IMR-90 (cell line): ENCODE data around the gene ELOB. TPM values are rescaled to one million over a fixed set of nuclear protein-coding genes. Genes with fewer than 3 reads are reported as not detected.

Experiments used
- ATAC-seq: fragments of 200-7000 bp; cut with Tn5 transposase; 2 replicates; pipeline ENCODE4 v1.9.1; 2020; ENCODE audit warnings: low read depth, mild to moderate bottlenecking, moderate library complexity
- BruUV-seq: library from RNA; stranded (reverse); fragments of 400-500 nt; replicated peaks from 2 replicates; lab custom pipeline; 2021; lab: Mats Ljungman, UMichigan
- CTCF ChIA-PET: fragments of 300-600 bp; formaldehyde crosslinking; extraction: SDS; loops from one replicate; lab custom pipeline; 2021; ENCODE audit warnings: antibody characterized with exemption; lab: Yijun Ruan, JAX
- POLR2A ChIA-PET: fragments of 300-600 bp; sonication (Branson Sonifier 250); formaldehyde crosslinking; loops from one replicate; lab custom pipeline; 2022; ENCODE audit warnings: antibody characterized with exemption; ENCODE audit not compliant: unreplicated experiment; lab: Charles Lee
- DNase-seq: peaks from one replicate; pipeline ENCODE4 v3.0.0; 2013
- H2AFZ ChIP-seq: replicated peaks from 2 replicates; pipeline ENCODE3; 2013; ENCODE audit warnings: low read length, mild to moderate bottlenecking; ENCODE audit not compliant: poor library complexity
- H2AK5ac ChIP-seq: 2 replicates; pipeline ENCODE4 v1.6.1; 2013; ENCODE audit warnings: low read depth, low read length, inconsistent platforms
- H2AK9ac ChIP-seq: replicated peaks from 2 replicates; pipeline ENCODE3; 2013; ENCODE audit warnings: mild to moderate bottlenecking, low read depth, low read length, moderate library complexity; ENCODE audit not compliant: poor library complexity
- H2BK120ac ChIP-seq: 2 replicates; pipeline ENCODE4 v1.6.1; 2013; ENCODE audit warnings: low read depth, low read length, inconsistent platforms
- H2BK15ac ChIP-seq: 3 replicates; pipeline ENCODE4 v1.6.1; 2013; ENCODE audit warnings: low read depth, low read length, inconsistent platforms
- H2BK20ac ChIP-seq: 2 replicates; pipeline ENCODE4 v1.6.1; 2013; ENCODE audit warnings: low read depth, mild to moderate bottlenecking, inconsistent platforms, low read length, moderate library complexity
- H2BK5ac ChIP-seq: 2 replicates; pipeline ENCODE4 v1.6.1; 2013; ENCODE audit warnings: mild to moderate bottlenecking, low read depth, low read length, inconsistent platforms; ENCODE audit not compliant: poor library complexity, severe bottlenecking
- H3K14ac ChIP-seq: replicated peaks from 2 replicates; pipeline ENCODE4 v1.6.1; 2013; ENCODE audit warnings: low read depth, low read length, inconsistent platforms
- H3K18ac ChIP-seq: 2 replicates; pipeline ENCODE4 v1.6.1; 2013; ENCODE audit warnings: low read depth, low read length, control low read depth
- H3K23ac ChIP-seq: 2 replicates; pipeline ENCODE4 v1.6.1; 2013; ENCODE audit warnings: low read depth, low read length, inconsistent platforms
- H3K27ac ChIP-seq: 2 replicates; pipeline ENCODE4 v1.5.1; 2013; ENCODE audit warnings: mild to moderate bottlenecking, control low read depth, low read length; ENCODE audit not compliant: insufficient read depth
- H3K27me3 ChIP-seq: 2 replicates; pipeline ENCODE4 v1.6.1; 2013; ENCODE audit warnings: low read length; ENCODE audit not compliant: control insufficient read depth, insufficient read depth
- H3K36me3 ChIP-seq: 2 replicates; pipeline ENCODE4 v1.6.1; 2013; ENCODE audit warnings: low read length, mixed read lengths; ENCODE audit not compliant: control insufficient read depth, insufficient read depth
- H3K4ac ChIP-seq: 2 replicates; pipeline ENCODE4 v1.6.1; 2013; ENCODE audit warnings: low read depth, low read length, inconsistent platforms
- H3K4me1 ChIP-seq: 2 replicates; pipeline ENCODE4 v1.6.1; 2013; ENCODE audit warnings: low read length, mixed read lengths; ENCODE audit not compliant: control insufficient read depth, insufficient read depth
- H3K4me2 ChIP-seq: 2 replicates; pipeline ENCODE4 v1.6.1; 2013; ENCODE audit warnings: low read depth, mild to moderate bottlenecking, control low read depth, low read length, moderate library complexity
- H3K4me3 ChIP-seq: 2 replicates; pipeline ENCODE4 v1.5.1; 2013; ENCODE audit warnings: low read depth, mild to moderate bottlenecking, control low read depth, low read length, moderate library complexity; ENCODE audit not compliant: insufficient read depth
- H3K56ac ChIP-seq: 2 replicates; pipeline ENCODE4 v1.6.1; 2013; ENCODE audit warnings: low read length, inconsistent platforms; ENCODE audit not compliant: insufficient read depth; ENCODE audit errors: extremely low read depth
- H3K79me1 ChIP-seq, 2 experiments: 2 replicates each; pipeline ENCODE4 v1.6.1; 2013; ENCODE audit warnings: low read length in 2 of 2, inconsistent platforms in 1 of 2, low read depth in 1 of 2
- H3K9ac ChIP-seq: 2 replicates; pipeline ENCODE4 v1.6.1; 2013; ENCODE audit warnings: low read depth, low read length, control low read depth
- H3K9me1 ChIP-seq: 2 replicates; pipeline ENCODE4 v1.6.1; 2013; ENCODE audit warnings: low read length, inconsistent platforms; ENCODE audit not compliant: insufficient read depth
- H3K9me3 ChIP-seq: 2 replicates; pipeline ENCODE4 v1.6.1; 2013; ENCODE audit warnings: low read length; ENCODE audit not compliant: control insufficient read depth, insufficient read depth
- H4K20me1 ChIP-seq: 2 replicates; pipeline ENCODE4 v1.6.1; 2013; ENCODE audit warnings: low read length, inconsistent platforms; ENCODE audit not compliant: insufficient read depth
- H4K5ac ChIP-seq: 2 replicates; pipeline ENCODE4 v1.6.1; 2013; ENCODE audit warnings: mild to moderate bottlenecking, low read depth, low read length, control low read depth
- H4K8ac ChIP-seq, 2 experiments: 2 replicates each; pipeline ENCODE4 v1.6.1; 2013; ENCODE audit warnings: low read depth in 2 of 2, low read length in 2 of 2, control low read depth in 1 of 2, inconsistent platforms in 1 of 2
- H4K91ac ChIP-seq: 2 replicates; pipeline ENCODE4 v1.6.1; 2013; ENCODE audit warnings: low read depth, low read length, inconsistent platforms; ENCODE audit not compliant: insufficient read depth
- CHD1 ChIP-seq: IDR thresholded peaks from 2 replicates; pipeline ENCODE4 v1.6.1; 2012; ENCODE audit warnings: low read depth, low read length, improper control_type of control experiment
- CTCF ChIP-seq: conservative IDR thresholded peaks from 2 replicates; pipeline ENCODE4 v1.5.1; 2012; ENCODE audit warnings: mild to moderate bottlenecking, low read depth, low read length, improper control_type of control experiment
- MAFK ChIP-seq: IDR thresholded peaks from 2 replicates; pipeline ENCODE4 v1.6.1; 2012; ENCODE audit warnings: low read depth, low read length, improper control_type of control experiment
- MAZ ChIP-seq: IDR thresholded peaks from 2 replicates; pipeline ENCODE4 v1.6.1; 2012; ENCODE audit warnings: low read depth, mild to moderate bottlenecking, low read length, improper control_type of control experiment, moderate library complexity, borderline replicate concordance
- NFE2L2 ChIP-seq: fragments of 150-350 bp; IDR thresholded peaks from 2 replicates; pipeline ENCODE4 v1.6.1; 2016; ENCODE audit warnings: low read depth, mild to moderate bottlenecking, low read length
- RAD21 ChIP-seq: IDR thresholded peaks from 2 replicates; pipeline ENCODE4 v1.6.1; 2012; ENCODE audit warnings: low read length, improper control_type of control experiment
- USF2 ChIP-seq: fragments of 150-350 bp; IDR thresholded peaks from 2 replicates; pipeline ENCODE4 v1.6.1; 2017; ENCODE audit warnings: mild to moderate bottlenecking, antibody characterized with exemption, low read length, low read depth
- WGBS, 2 experiments: methylation state at CpG; one replicate each; pipeline versions ENCODE4 v1.1.5 to v1.1.7; 2013; ENCODE audit warnings: missing lambda C conversion rate in 2 of 2; ENCODE audit not compliant: insufficient read length in 1 of 2; ENCODE audit errors: extremely low coverage in 2 of 2; 5-methylcytosine and 5-hydroxymethylcytosine counted together
- dilution Hi-C: fragments of 300-500 bp; cut with HindIII; formaldehyde crosslinking; loops from one replicate; pipeline ENCODE4 v1.14.3; 2018; ENCODE audit warnings: low sequenced_read_pairs; ENCODE audit not compliant: unreplicated experiment
- in situ Hi-C: fragments of 300-500 bp; cut with MboI; formaldehyde crosslinking; loops from 3 replicates; pipeline ENCODE4 v1.14.3; 2019; ENCODE audit warnings: low sequenced_read_pairs, inconsistent platforms, mixed read lengths
- intact Hi-C: fragments of 100-400 bp; cut with micrococcal nuclease; formaldehyde crosslinking; loops from 2 replicates; pipeline ENCODE4 v1.10.0; 2022
- polyA plus RNA-seq, 3 experiments: library from polyadenylated mRNA; depleted of rRNA; stranded (reverse); fragments of >200 nt; gene quantifications; 2 replicates each; pipeline ENCODE4 v1.2.3, GENCODE V29; 2012; ENCODE audit warnings: low replicate concordance in 1 of 3
- total RNA-seq: library from RNA; depleted of rRNA; stranded (reverse); fragments of >200 nt; gene quantifications from 2 replicates; pipeline ENCODE4 v1.2.3, GENCODE V29; 2012

ELOB gene
- total and polyA plus RNA-seq, 2 of the 4 experiments (the other 2 are of a cell fraction), result 442 to 5,859 TPM

DNA sequence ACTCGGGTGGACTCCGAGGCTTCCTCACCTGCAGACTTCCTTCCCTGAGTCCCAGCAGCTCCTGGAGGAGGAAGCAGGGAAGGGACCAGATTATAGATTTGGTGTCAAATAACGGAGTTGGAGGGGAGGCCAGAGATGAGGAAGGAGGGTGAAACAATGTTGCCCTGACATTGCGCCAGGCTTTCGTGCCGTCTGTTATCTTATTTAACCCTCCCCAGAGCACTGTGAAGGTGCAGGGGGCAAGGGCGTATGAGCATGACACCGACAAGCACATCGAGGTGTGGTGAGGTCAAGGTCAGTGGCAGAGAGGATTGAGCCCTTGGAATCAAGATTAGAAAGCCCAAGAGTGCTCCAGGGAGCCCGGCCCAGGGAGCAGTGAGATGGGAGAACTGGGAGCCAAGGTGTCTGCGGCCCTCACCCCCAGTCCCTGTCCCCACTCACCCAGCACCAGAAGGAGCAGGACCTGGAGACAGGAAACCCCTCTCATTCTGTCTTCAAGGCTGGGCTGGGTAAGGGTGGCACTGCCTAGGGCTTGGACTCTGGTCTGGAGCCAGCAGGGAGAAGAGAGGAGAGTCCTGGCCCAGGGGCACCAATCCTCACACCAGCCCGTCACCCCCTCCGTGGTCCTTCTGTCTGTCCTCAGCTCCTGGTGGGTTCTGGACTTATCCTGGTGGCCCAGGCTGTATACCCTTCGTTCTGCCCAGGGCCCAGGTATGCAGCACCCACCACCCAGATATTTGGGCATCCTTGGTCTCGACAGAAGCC, 9.2 kb upstream of the ELOB start:
- dilution Hi-C loops (no loop called here), in situ Hi-C loops (no loop called here)

More for the DNA sequence above, 9.2 kb upstream of the ELOB start:
- H3K36me3 ChIP-seq, result no peaks in the 10 kb centered on the region
- H3K4me1 ChIP-seq, result no peaks in the 10 kb centered on the region
- no peak overlapping the region for H3K14ac ChIP-seq
- peaks cover 66% of the 10 kb centered on the region for H3K27me3 ChIP-seq
- no TSS peak for BruUV-seq
- H3K79me1 ChIP-seq, result no peaks in the 10 kb centered on the region
- H3K23ac ChIP-seq, result no peak overlapping the region
- no peak overlapping the region for H3K4ac ChIP-seq
- H2AFZ ChIP-seq, result no peak overlapping the region
- no peak overlapping the region for H4K5ac ChIP-seq
- no peak overlapping the region for H3K56ac ChIP-seq
- no peak overlapping the region for H4K91ac ChIP-seq
- no peak overlapping the region for H2AK5ac ChIP-seq
- H3K18ac ChIP-seq, result no peak overlapping the region
- no peak overlapping the region for H3K27ac ChIP-seq
- H2BK120ac ChIP-seq, result no peak overlapping the region
- ChIA-PET POLR2A (no interaction called here), CTCF (no interaction called here)
- 35% methylated on average over 4 of the region's 15 CpGs; no CpG with 5 or more reads in 1 of the 2 experiments for WGBS, 2 experiments
- intact Hi-C loops, result no loop called here
- no peak overlapping the region for H2BK20ac ChIP-seq
- no peak overlapping the region for H3K4me3 ChIP-seq
- no peaks in the 10 kb centered on the region for H3K9me3 ChIP-seq
- H2BK5ac ChIP-seq, result no peak overlapping the region
- H2AK9ac ChIP-seq, result no peak overlapping the region
- TF ChIP-seq NFE2L2 (no peak), CHD1 (no peak), RAD21 (no peak), CTCF (no peak), MAZ (no peak), USF2 (no peak), MAFK (no peak)
- DNase-seq (no peak), ATAC-seq (no peak)
- H3K9ac ChIP-seq, result no peak overlapping the region
- H3K9me1 ChIP-seq, result no peaks in the 10 kb centered on the region
- H2BK15ac ChIP-seq, result no peak overlapping the region
- H4K20me1 ChIP-seq, result no peaks in the 10 kb centered on the region
- no peak overlapping the region for H4K8ac ChIP-seq
- H3K4me2 ChIP-seq, result no peak overlapping the region
